ENCODE results near the gene C13orf42.
A peak's percentile ranks its signal among the peaks of the same experiment; 100 is the strongest.

C13orf42 gene

DNA sequence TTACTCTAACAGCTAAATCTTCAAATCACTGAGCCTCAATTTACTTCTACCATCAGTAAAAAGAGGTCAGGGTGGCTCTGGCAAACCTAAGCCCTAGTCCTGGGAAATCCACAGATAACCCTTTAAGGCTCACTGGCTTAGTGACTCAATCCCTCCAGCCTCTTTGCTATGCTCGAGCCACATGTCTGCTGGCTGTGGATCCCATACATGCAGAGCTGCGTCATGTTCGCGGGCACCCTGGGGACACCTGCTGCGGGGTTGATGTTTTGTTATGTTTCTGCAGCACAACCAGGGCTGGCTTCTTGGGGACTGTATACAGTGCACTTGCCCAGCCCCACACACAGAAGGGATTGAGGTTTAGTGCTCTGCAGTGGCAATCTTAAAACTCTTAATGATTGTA is 41.6 kb upstream of the C13orf42 start:
- Histone ChIP-seq H3K4me3 (ENCODE audit: low read length in 2 of 2) (no peak overlapping the region), H3K4me1 (ENCODE audit: control insufficient read depth in 2 of 2, insufficient read depth in 1 of 2, low read depth in 1 of 2, low read length in 2 of 2) (peaks cover 0 to 9% of the 10 kb centered on the region in 2 donors), H2BK120ac (ENCODE audit: low read depth, low read length) (no peak overlapping the region), H4K8ac (ENCODE audit: low read depth, low read length) (no peak overlapping the region), H2BK12ac (ENCODE audit: low read length) (no peak overlapping the region), H3K27ac (replicated peaks; ENCODE audit: low read length) (no peak overlapping the region), H2AK5ac (ENCODE audit: low read depth, low read length) (no peak overlapping the region), H4K91ac (ENCODE audit: low read depth, low read length, poor library complexity) (no peak overlapping the region), H3K36me3 (replicated peaks in 1 of 2; ENCODE audit: control insufficient read depth in 2 of 2, insufficient read depth in 2 of 2, low read length in 2 of 2) (no peaks in the 10 kb centered on the region), H3K14ac (ENCODE audit: low read length) (no peak overlapping the region), H3K18ac (ENCODE audit: low read length) (no peak overlapping the region), H3K27me3 (ENCODE audit: control insufficient read depth in 3 of 3, insufficient read depth in 3 of 3, low read depth in 1 of 3, low read length in 3 of 3) (peaks cover 0 to 26% (median 0%) of the 10 kb centered on the region in 3 experiments), H3K9me3 (replicated peaks in 1 of 2; ENCODE audit: control insufficient read depth in 2 of 2, insufficient read depth in 1 of 2, low read depth in 1 of 2, low read length in 2 of 2) (no peaks in the 10 kb centered on the region), H2BK5ac (ENCODE audit: low read length) (no peak overlapping the region), H3K79me1 (ENCODE audit: low read depth, low read length) (no peaks in the 10 kb centered on the region), H3K9ac (ENCODE audit: low read depth, low read length, poor library complexity) (no peak overlapping the region), H2AFZ (ENCODE audit: low read length) (no peak overlapping the region), H3K4me2 (ENCODE audit: insufficient read depth, low read length, poor library complexity, severe bottlenecking) (no peak overlapping the region), H2BK15ac (ENCODE audit: low read length) (no peak overlapping the region), H3K23ac (ENCODE audit: low read depth, low read length, poor library complexity) (no peak overlapping the region), H3K4ac (ENCODE audit: low read length) (no peak overlapping the region)
- no peak for DNase-seq (ENCODE audit: low spot score)
- no CpG with 5 or more reads among the region's 5 CpGs for WGBS, 2 donors (ENCODE audit: extremely low coverage in 2 of 2, insufficient read length in 2 of 2, insufficient replicate concordance in 1 of 2)

GRCh38 chr13:51151463-51151862 is 40.4 kb upstream of the C13orf42 start:
- H2AFZ ChIP-seq (ENCODE audit: low read length), result no peak overlapping the region
- no peak overlapping the region for H3K9ac ChIP-seq (ENCODE audit: low read depth, low read length, poor library complexity)
- no peak overlapping the region for H3K4ac ChIP-seq (ENCODE audit: low read length)
- no peak overlapping the region for H3K18ac ChIP-seq (ENCODE audit: low read length)
- no peak overlapping the region for H3K4me2 ChIP-seq (ENCODE audit: insufficient read depth, low read length, poor library complexity, severe bottlenecking)
- peaks cover 0 to 12% of the 10 kb centered on the region in 2 donors for H3K4me1 ChIP-seq (ENCODE audit: control insufficient read depth in 2 of 2, insufficient read depth in 1 of 2, low read depth in 1 of 2, low read length in 2 of 2)
- no peaks in the 10 kb centered on the region for H3K36me3 ChIP-seq (replicated peaks in 1 of 2; ENCODE audit: control insufficient read depth in 2 of 2, insufficient read depth in 2 of 2, low read length in 2 of 2)
- no peak for DNase-seq (ENCODE audit: low spot score)
- H3K23ac ChIP-seq (ENCODE audit: low read depth, low read length, poor library complexity), result no peak overlapping the region
- no peak overlapping the region for H2BK120ac ChIP-seq (ENCODE audit: low read depth, low read length)
- H3K9me3 ChIP-seq (replicated peaks in 1 of 2; ENCODE audit: control insufficient read depth in 2 of 2, insufficient read depth in 1 of 2, low read depth in 1 of 2, low read length in 2 of 2), result no peaks in the 10 kb centered on the region
- no peak overlapping the region for H3K14ac ChIP-seq (ENCODE audit: low read length)
- H3K79me1 ChIP-seq (ENCODE audit: low read depth, low read length), result no peaks in the 10 kb centered on the region
- no CpG with 5 or more reads among the region's 1 CpG for WGBS, 2 donors (ENCODE audit: extremely low coverage in 2 of 2, insufficient read length in 2 of 2, insufficient replicate concordance in 1 of 2)
- H2BK12ac ChIP-seq (ENCODE audit: low read length), result no peak overlapping the region
- peaks cover 0 to 34% (median 0%) of the 10 kb centered on the region in 3 experiments for H3K27me3 ChIP-seq (ENCODE audit: control insufficient read depth in 3 of 3, insufficient read depth in 3 of 3, low read depth in 1 of 3, low read length in 3 of 3)
- no peak overlapping the region for H2BK5ac ChIP-seq (ENCODE audit: low read length)
- H2AK5ac ChIP-seq (ENCODE audit: low read depth, low read length), result no peak overlapping the region
- no peak overlapping the region for H3K4me3 ChIP-seq (ENCODE audit: low read length in 2 of 2)
- no peak overlapping the region for H4K91ac ChIP-seq (ENCODE audit: low read depth, low read length, poor library complexity)
- no peak overlapping the region for H2BK15ac ChIP-seq (ENCODE audit: low read length)
- no peak overlapping the region for H3K27ac ChIP-seq (replicated peaks; ENCODE audit: low read length)
- H4K8ac ChIP-seq (ENCODE audit: low read depth, low read length), result no peak overlapping the region

- Histone ChIP-seq H2BK15ac (ENCODE audit: low read length) (peak overlapping the region; percentile 87), H2BK12ac (ENCODE audit: low read length) (no peak overlapping the region), H3K4me1 (ENCODE audit: control insufficient read depth in 2 of 2, insufficient read depth in 1 of 2, low read depth in 1 of 2, low read length in 2 of 2) (peaks cover 0 to 12% of the 10 kb centered on the region in 2 donors), H3K27me3 (ENCODE audit: control insufficient read depth in 3 of 3, insufficient read depth in 3 of 3, low read depth in 1 of 3, low read length in 3 of 3) (peaks cover 0 to 38% (median 0%) of the 10 kb centered on the region in 3 experiments), H2AFZ (ENCODE audit: low read length) (peak overlapping the region; percentile 82), H2AK5ac (ENCODE audit: low read depth, low read length) (no peak overlapping the region), H3K4me3 (ENCODE audit: low read length in 2 of 2) (no peak overlapping the region), H4K91ac (ENCODE audit: low read depth, low read length, poor library complexity) (no peak overlapping the region), H2BK120ac (ENCODE audit: low read depth, low read length) (peak overlapping the region; percentile 44), H3K4ac (ENCODE audit: low read length) (no peak overlapping the region), H3K79me1 (ENCODE audit: low read depth, low read length) (no peaks in the 10 kb centered on the region), H3K9ac (ENCODE audit: low read depth, low read length, poor library complexity) (no peak overlapping the region), H3K27ac (replicated peaks; ENCODE audit: low read length) (no peak overlapping the region), H3K14ac (ENCODE audit: low read length) (no peak overlapping the region), H3K23ac (ENCODE audit: low read depth, low read length, poor library complexity) (no peak overlapping the region), H3K4me2 (ENCODE audit: insufficient read depth, low read length, poor library complexity, severe bottlenecking) (no peak overlapping the region), H3K9me3 (replicated peaks in 1 of 2; ENCODE audit: control insufficient read depth in 2 of 2, insufficient read depth in 1 of 2, low read depth in 1 of 2, low read length in 2 of 2) (peaks cover 0 to 2% of the 10 kb centered on the region in 2 donors), H3K36me3 (replicated peaks in 1 of 2; ENCODE audit: control insufficient read depth in 2 of 2, insufficient read depth in 2 of 2, low read length in 2 of 2) (no peaks in the 10 kb centered on the region), H2BK5ac (ENCODE audit: low read length) (peak overlapping the region; percentile 2), H3K18ac (ENCODE audit: low read length) (peak overlapping the region; percentile 84), H4K8ac (ENCODE audit: low read depth, low read length) (peak overlapping the region; percentile 53)
- DNase-seq (ENCODE audit: low spot score), result peak; percentile 51
- no CpG with 5 or more reads among the region's 4 CpGs for WGBS, 2 donors (ENCODE audit: extremely low coverage in 2 of 2, insufficient read length in 2 of 2, insufficient replicate concordance in 1 of 2)
Observed at GRCh38 chr13:51148952-51149573, 38.0 kb upstream of the C13orf42 start.

DNA sequence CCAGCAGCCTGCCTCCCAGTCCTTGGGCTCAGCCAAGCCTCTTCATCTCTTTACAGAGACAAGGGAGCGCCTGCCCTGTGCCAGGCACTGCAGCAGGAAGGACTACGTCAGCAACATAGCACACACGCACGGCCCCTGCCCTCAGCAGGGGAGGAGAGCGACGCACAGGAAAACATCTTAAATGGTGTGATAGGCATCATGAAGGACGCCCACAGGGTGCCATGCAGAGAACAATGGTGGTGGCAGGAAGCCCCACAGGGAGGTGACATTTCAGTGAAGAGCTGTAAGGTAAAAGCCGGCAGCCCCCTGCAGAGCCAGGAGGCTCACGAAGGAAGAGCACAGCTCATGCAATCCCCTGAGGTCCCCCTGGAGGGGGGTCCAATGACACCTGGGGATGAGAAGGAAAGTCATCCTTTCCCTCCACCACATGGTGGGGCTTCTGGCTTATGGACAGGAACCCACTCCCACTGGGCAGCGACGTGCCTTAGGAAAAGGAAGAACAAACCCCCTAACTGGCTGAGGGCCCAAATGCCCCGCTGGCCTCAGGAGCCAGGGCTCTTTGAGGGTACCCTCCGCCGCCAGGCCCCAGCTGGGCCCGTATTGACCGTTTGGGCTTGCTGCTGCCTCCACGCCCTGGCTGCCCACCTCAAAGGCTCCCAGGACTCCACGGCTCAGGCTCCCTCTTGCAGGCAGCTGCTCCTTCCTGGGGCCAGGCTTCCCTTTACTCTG is 37.3 kb upstream of the C13orf42 start:
- peak overlapping the region; percentile 7 for H3K9ac ChIP-seq (ENCODE audit: low read depth, low read length, poor library complexity)
- H2BK5ac ChIP-seq (ENCODE audit: low read length), result peak overlapping the region; percentile 2
- no peak overlapping the region for H3K4me3 ChIP-seq (ENCODE audit: low read length in 2 of 2)
- H3K27ac ChIP-seq (replicated peaks; ENCODE audit: low read length), result no peak overlapping the region
- peak overlapping the region; percentile 82 for H2AFZ ChIP-seq (ENCODE audit: low read length)
- peaks cover 0 to 38% (median 0%) of the 10 kb centered on the region in 3 experiments for H3K27me3 ChIP-seq (ENCODE audit: control insufficient read depth in 3 of 3, insufficient read depth in 3 of 3, low read depth in 1 of 3, low read length in 3 of 3)
- H3K4me1 ChIP-seq (ENCODE audit: control insufficient read depth in 2 of 2, insufficient read depth in 1 of 2, low read depth in 1 of 2, low read length in 2 of 2), result peaks cover 0 to 12% of the 10 kb centered on the region in 2 donors
- peak overlapping the region; percentile 44 for H2BK120ac ChIP-seq (ENCODE audit: low read depth, low read length)
- no peak overlapping the region for H4K91ac ChIP-seq (ENCODE audit: low read depth, low read length, poor library complexity)
- no peak overlapping the region for H3K4ac ChIP-seq (ENCODE audit: low read length)
- H4K8ac ChIP-seq (ENCODE audit: low read depth, low read length), result peak overlapping the region; percentile 53
- peak; percentile 11 for DNase-seq (ENCODE audit: low spot score)
- H2BK12ac ChIP-seq (ENCODE audit: low read length), result no peak overlapping the region
- peak overlapping the region; percentile 59 for H2AK5ac ChIP-seq (ENCODE audit: low read depth, low read length)
- H3K9me3 ChIP-seq (replicated peaks in 1 of 2; ENCODE audit: control insufficient read depth in 2 of 2, insufficient read depth in 1 of 2, low read depth in 1 of 2, low read length in 2 of 2), result peaks cover 0 to 2% of the 10 kb centered on the region in 2 donors
- no peak overlapping the region for H3K14ac ChIP-seq (ENCODE audit: low read length)
- H3K23ac ChIP-seq (ENCODE audit: low read depth, low read length, poor library complexity), result peak overlapping the region; percentile 90
- H3K79me1 ChIP-seq (ENCODE audit: low read depth, low read length), result no peaks in the 10 kb centered on the region
- no peaks in the 10 kb centered on the region for H3K36me3 ChIP-seq (replicated peaks in 1 of 2; ENCODE audit: control insufficient read depth in 2 of 2, insufficient read depth in 2 of 2, low read length in 2 of 2)
- no peak overlapping the region for H3K4me2 ChIP-seq (ENCODE audit: insufficient read depth, low read length, poor library complexity, severe bottlenecking)
- H3K18ac ChIP-seq (ENCODE audit: low read length), result peak overlapping the region; percentile 84
- WGBS, 2 donors (ENCODE audit: extremely low coverage in 2 of 2, insufficient read length in 2 of 2, insufficient replicate concordance in 1 of 2), result no CpG with 5 or more reads among the region's 18 CpGs
- H2BK15ac ChIP-seq (ENCODE audit: low read length), result peak overlapping the region; percentile 87
